Liver (tissue), 9 donors: ENCODE data around the gene CBFA2T2. TPM values are rescaled to one million over a fixed set of nuclear protein-coding genes. Genes with fewer than 3 reads are reported as not detected.

Experiments used
- DNase-seq: peaks from one replicate; pipeline ENCODE4 v3.0.0-alpha.2; 2017; ENCODE audit warnings: low spot score
- H3K27ac ChIP-seq, 2 donors: one replicate each; pipeline ENCODE4 v1.7.0; 2013; ENCODE audit warnings: inconsistent platforms in 2 of 2, low read length in 2 of 2, control low read depth in 1 of 2, low read depth in 1 of 2, mild to moderate bottlenecking in 1 of 2
- H3K27me3 ChIP-seq, 4 donors: one replicate each; pipeline versions ENCODE4 v1.6.1 to v1.7.0; 2013; ENCODE audit warnings: low read length in 3 of 4, inconsistent platforms in 1 of 4, mild to moderate bottlenecking in 1 of 4, moderate library complexity in 1 of 4; ENCODE audit not compliant: control insufficient read depth in 4 of 4, insufficient read depth in 4 of 4
- H3K36me3 ChIP-seq, 4 donors: one replicate each; pipeline versions ENCODE4 v1.6.1 to v1.7.0; 2013; ENCODE audit warnings: low read length in 3 of 4, mild to moderate bottlenecking in 3 of 4, low read depth in 1 of 4, moderate library complexity in 1 of 4; ENCODE audit not compliant: control insufficient read depth in 4 of 4, insufficient read depth in 3 of 4
- H3K4me1 ChIP-seq, 4 donors: one replicate each; pipeline versions ENCODE4 v1.6.1 to v1.7.0; 2013; ENCODE audit warnings: low read length in 3 of 4, mild to moderate bottlenecking in 3 of 4, moderate library complexity in 1 of 4; ENCODE audit not compliant: control insufficient read depth in 4 of 4, insufficient read depth in 4 of 4
- H3K4me3 ChIP-seq, 3 donors: one replicate each; pipeline versions ENCODE4 v1.6.1 to v1.7.0; 2013; ENCODE audit warnings: low read length in 3 of 3, control low read depth in 1 of 3, low read depth in 1 of 3, mild to moderate bottlenecking in 1 of 3
- H3K9ac ChIP-seq, 2 donors: one replicate each; pipeline ENCODE4 v1.7.0; 2013; ENCODE audit warnings: low read length in 2 of 2, mild to moderate bottlenecking in 2 of 2, moderate library complexity in 2 of 2, control low read depth in 1 of 2, low read depth in 1 of 2
- H3K9me3 ChIP-seq, 4 donors: one replicate each; pipeline versions ENCODE4 v1.6.1 to v1.7.0; 2013; ENCODE audit warnings: low read length in 3 of 4; ENCODE audit not compliant: control insufficient read depth in 4 of 4
- EGR1 ChIP-seq, 2 donors: IDR thresholded peaks; 2 replicates each; pipeline ENCODE4 v1.6.1; 2016 to 2018; ENCODE audit warnings: antibody characterized with exemption in 2 of 2, low read depth in 2 of 2
- FOXA1 ChIP-seq: IDR thresholded peaks from 2 replicates; pipeline ENCODE4 v1.6.1; 2016; ENCODE audit warnings: antibody characterized with exemption
- FOXA2 ChIP-seq: IDR thresholded peaks from 2 replicates; pipeline ENCODE4 v1.6.1; 2016; ENCODE audit warnings: antibody characterized with exemption
- GABPA ChIP-seq, 2 donors: IDR thresholded peaks in 1 of 2; conservative IDR thresholded peaks in 1 of 2; 2 replicates each; pipeline ENCODE4 v1.6.1; 2016; ENCODE audit warnings: antibody characterized with exemption in 2 of 2, mild to moderate bottlenecking in 1 of 2, moderate library complexity in 1 of 2
- HNF4A ChIP-seq, 2 donors: conservative IDR thresholded peaks; 2 replicates each; pipeline ENCODE4 v1.6.1; 2016; ENCODE audit warnings: antibody characterized with exemption in 2 of 2, mild to moderate bottlenecking in 2 of 2
- HNF4G ChIP-seq: IDR thresholded peaks from 2 replicates; pipeline ENCODE4 v1.6.1; 2016; ENCODE audit warnings: antibody characterized with exemption
- JUND ChIP-seq, 2 donors: IDR thresholded peaks; 2 replicates each; pipeline ENCODE4 v1.6.1; 2016; ENCODE audit warnings: antibody characterized with exemption in 2 of 2
- NR2F2 ChIP-seq: IDR thresholded peaks from 2 replicates; pipeline ENCODE4 v1.6.1; 2016; ENCODE audit warnings: antibody characterized with exemption
- RAD21 ChIP-seq, 2 donors: IDR thresholded peaks; 2 replicates each; pipeline ENCODE4 v1.6.1; 2016; ENCODE audit warnings: antibody characterized with exemption in 2 of 2, mild to moderate bottlenecking in 2 of 2
- RXRA ChIP-seq, 2 donors: IDR thresholded peaks; 2 replicates each; pipeline ENCODE4 v1.6.1; 2017 to 2018; ENCODE audit warnings: antibody characterized with exemption in 2 of 2, mild to moderate bottlenecking in 1 of 2
- SP1 ChIP-seq: IDR thresholded peaks from 2 replicates; pipeline ENCODE4 v1.6.1; 2018; ENCODE audit warnings: antibody characterized with exemption, mild to moderate bottlenecking
- TAF1 ChIP-seq: conservative IDR thresholded peaks from 2 replicates; pipeline ENCODE4 v1.6.1; 2016; ENCODE audit warnings: antibody characterized with exemption, mild to moderate bottlenecking
- YY1 ChIP-seq: IDR thresholded peaks from 2 replicates; pipeline ENCODE4 v1.6.1; 2016; ENCODE audit warnings: antibody characterized with exemption, mild to moderate bottlenecking
- WGBS: extraction: QIAGEN DNeasy Blood & Tissue Kit; methylation state at CpG from one replicate; pipeline ENCODE4 v1.1.7; 2013; 5-methylcytosine and 5-hydroxymethylcytosine counted together
- polyA plus RNA-seq, 2 donors: library from polyadenylated mRNA; stranded (reverse) in 1 of 2; unstranded in 1 of 2; fragments of 200-250 nt in 1 of 2; fragments of >200 nt in 1 of 2; fragmentation: Nextera tagmentation in 1 of 2; extraction: Ambion mirVana in 1 of 2; gene quantifications; one replicate each; pipeline versions ENCODE4 v1.2.1 to v1.2.3, GENCODE V29; 2013 to 2015
- total RNA-seq, 2 donors: library from RNA; depleted of rRNA; stranded (reverse); fragments of >200 nt; gene quantifications; one replicate each; pipeline ENCODE4 v1.2.3, GENCODE V29; 2014
- TF ChIP-seq, protein P1 (sequence below): IDR thresholded peaks from 2 replicates; pipeline ENCODE4 v1.6.1; 2016; ENCODE audit warnings: antibody characterized with exemption
- TF ChIP-seq, protein P2 (sequence below): fragments of 150-350 bp; IDR thresholded peaks from 2 replicates; pipeline ENCODE4 v1.5.1; 2017; ENCODE audit warnings: improper control_type of control experiment, low read depth, low read length; ENCODE audit not compliant: missing input control
- TF ChIP-seq, protein P3 (sequence below): IDR thresholded peaks from 2 replicates; pipeline ENCODE4 v1.6.1; 2016; ENCODE audit warnings: antibody characterized with exemption
- TF ChIP-seq, protein P4 (sequence below): IDR thresholded peaks from 2 replicates; pipeline ENCODE4 v1.6.1; 2016; ENCODE audit warnings: antibody characterized with exemption, mild to moderate bottlenecking
- TF ChIP-seq, protein P5 (sequence below): IDR thresholded peaks from 2 replicates; pipeline ENCODE4 v1.6.1; 2016; ENCODE audit warnings: antibody characterized with exemption
- donor health status: healthy.
- donor health status: healthy.
- donor health status: healthy.
- donor health status: healthy.
- donor health status: healthy.

CBFA2T2 gene
- total and polyA plus RNA-seq, 4 donors, result 2.0 to 5.5 (median 5.3) TPM

DNA sequence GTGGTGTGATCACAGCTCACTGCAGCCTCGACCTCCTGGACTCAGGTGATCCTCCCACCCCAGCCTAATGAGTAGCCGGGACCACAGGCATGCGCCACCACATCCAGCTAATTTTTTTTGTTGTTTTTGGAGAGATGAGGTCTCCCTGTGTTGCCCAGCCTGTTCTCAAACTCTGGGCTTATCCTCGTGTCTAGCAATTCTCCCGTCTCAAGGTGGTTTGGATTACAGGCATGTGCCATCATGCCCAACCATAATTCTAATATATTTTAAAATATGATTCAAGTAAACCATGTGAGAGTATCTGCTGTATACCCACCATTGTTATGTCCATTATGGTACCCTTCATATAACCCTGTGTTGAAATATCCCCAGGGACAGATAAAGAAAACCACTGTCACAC is 112.0 kb downstream of the CBFA2T2 start:
- Histone ChIP-seq H3K9me3 (no peaks in the 10 kb centered on the region), H3K4me3 (no peak overlapping the region), H3K27ac (no peak overlapping the region), H3K4me1 (peaks cover 2 to 23% (median 15%) of the 10 kb centered on the region in 4 donors), H3K27me3 (no peaks in the 10 kb centered on the region), H3K36me3 (no peaks in the 10 kb centered on the region), H3K9ac (no peak overlapping the region)
- 95% methylated on average over 5 of the region's 5 CpGs for WGBS
- TF ChIP-seq, protein P1, sequence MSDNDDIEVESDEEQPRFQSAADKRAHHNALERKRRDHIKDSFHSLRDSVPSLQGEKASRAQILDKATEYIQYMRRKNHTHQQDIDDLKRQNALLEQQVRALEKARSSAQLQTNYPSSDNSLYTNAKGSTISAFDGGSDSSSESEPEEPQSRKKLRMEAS, result no peak
- no peak for TF ChIP-seq EGR1 (IDR thresholded peaks at IDR 0.05; ENCODE audit: low read depth in 2 of 2)
- TF ChIP-seq GABPA (IDR thresholded peaks at IDR 0.05 in 1 of 2, conservative IDR thresholded peaks at IDR 0.05 in 1 of 2), result no peak
- TF ChIP-seq SP1, result no peak
- TF ChIP-seq, protein P2, sequence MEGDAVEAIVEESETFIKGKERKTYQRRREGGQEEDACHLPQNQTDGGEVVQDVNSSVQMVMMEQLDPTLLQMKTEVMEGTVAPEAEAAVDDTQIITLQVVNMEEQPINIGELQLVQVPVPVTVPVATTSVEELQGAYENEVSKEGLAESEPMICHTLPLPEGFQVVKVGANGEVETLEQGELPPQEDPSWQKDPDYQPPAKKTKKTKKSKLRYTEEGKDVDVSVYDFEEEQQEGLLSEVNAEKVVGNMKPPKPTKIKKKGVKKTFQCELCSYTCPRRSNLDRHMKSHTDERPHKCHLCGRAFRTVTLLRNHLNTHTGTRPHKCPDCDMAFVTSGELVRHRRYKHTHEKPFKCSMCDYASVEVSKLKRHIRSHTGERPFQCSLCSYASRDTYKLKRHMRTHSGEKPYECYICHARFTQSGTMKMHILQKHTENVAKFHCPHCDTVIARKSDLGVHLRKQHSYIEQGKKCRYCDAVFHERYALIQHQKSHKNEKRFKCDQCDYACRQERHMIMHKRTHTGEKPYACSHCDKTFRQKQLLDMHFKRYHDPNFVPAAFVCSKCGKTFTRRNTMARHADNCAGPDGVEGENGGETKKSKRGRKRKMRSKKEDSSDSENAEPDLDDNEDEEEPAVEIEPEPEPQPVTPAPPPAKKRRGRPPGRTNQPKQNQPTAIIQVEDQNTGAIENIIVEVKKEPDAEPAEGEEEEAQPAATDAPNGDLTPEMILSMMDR, result no peak
- TF ChIP-seq FOXA1, result no peak
- no peak for TF ChIP-seq YY1
- TF ChIP-seq, protein P3, sequence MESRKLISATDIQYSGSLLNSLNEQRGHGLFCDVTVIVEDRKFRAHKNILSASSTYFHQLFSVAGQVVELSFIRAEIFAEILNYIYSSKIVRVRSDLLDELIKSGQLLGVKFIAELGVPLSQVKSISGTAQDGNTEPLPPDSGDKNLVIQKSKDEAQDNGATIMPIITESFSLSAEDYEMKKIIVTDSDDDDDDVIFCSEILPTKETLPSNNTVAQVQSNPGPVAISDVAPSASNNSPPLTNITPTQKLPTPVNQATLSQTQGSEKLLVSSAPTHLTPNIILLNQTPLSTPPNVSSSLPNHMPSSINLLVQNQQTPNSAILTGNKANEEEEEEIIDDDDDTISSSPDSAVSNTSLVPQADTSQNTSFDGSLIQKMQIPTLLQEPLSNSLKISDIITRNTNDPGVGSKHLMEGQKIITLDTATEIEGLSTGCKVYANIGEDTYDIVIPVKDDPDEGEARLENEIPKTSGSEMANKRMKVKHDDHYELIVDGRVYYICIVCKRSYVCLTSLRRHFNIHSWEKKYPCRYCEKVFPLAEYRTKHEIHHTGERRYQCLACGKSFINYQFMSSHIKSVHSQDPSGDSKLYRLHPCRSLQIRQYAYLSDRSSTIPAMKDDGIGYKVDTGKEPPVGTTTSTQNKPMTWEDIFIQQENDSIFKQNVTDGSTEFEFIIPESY, result no peak
- no peak for TF ChIP-seq HNF4A (conservative IDR thresholded peaks at IDR 0.05)
- TF ChIP-seq, protein P4, sequence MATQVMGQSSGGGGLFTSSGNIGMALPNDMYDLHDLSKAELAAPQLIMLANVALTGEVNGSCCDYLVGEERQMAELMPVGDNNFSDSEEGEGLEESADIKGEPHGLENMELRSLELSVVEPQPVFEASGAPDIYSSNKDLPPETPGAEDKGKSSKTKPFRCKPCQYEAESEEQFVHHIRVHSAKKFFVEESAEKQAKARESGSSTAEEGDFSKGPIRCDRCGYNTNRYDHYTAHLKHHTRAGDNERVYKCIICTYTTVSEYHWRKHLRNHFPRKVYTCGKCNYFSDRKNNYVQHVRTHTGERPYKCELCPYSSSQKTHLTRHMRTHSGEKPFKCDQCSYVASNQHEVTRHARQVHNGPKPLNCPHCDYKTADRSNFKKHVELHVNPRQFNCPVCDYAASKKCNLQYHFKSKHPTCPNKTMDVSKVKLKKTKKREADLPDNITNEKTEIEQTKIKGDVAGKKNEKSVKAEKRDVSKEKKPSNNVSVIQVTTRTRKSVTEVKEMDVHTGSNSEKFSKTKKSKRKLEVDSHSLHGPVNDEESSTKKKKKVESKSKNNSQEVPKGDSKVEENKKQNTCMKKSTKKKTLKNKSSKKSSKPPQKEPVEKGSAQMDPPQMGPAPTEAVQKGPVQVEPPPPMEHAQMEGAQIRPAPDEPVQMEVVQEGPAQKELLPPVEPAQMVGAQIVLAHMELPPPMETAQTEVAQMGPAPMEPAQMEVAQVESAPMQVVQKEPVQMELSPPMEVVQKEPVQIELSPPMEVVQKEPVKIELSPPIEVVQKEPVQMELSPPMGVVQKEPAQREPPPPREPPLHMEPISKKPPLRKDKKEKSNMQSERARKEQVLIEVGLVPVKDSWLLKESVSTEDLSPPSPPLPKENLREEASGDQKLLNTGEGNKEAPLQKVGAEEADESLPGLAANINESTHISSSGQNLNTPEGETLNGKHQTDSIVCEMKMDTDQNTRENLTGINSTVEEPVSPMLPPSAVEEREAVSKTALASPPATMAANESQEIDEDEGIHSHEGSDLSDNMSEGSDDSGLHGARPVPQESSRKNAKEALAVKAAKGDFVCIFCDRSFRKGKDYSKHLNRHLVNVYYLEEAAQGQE, result no peak
- TF ChIP-seq TAF1, result no peak
- TF ChIP-seq HNF4G, result no peak
- no peak for TF ChIP-seq FOXA2
- no peak for TF ChIP-seq RAD21 (IDR thresholded peaks at IDR 0.05)
- TF ChIP-seq NR2F2, result no peak
- TF ChIP-seq, protein P5, sequence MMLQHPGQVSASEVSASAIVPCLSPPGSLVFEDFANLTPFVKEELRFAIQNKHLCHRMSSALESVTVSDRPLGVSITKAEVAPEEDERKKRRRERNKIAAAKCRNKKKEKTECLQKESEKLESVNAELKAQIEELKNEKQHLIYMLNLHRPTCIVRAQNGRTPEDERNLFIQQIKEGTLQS, result no peak
- TF ChIP-seq JUND (IDR thresholded peaks at IDR 0.05), result no peak
- TF ChIP-seq RXRA (IDR thresholded peaks at IDR 0.05), result no peak
- no peak for DNase-seq
